Right cardiac atrium (tissue), 5 donors: ENCODE measurements around the gene RGS10. TPM values are rescaled to one million over a fixed set of nuclear protein-coding genes. Genes with fewer than 3 reads are reported as not detected.

Experiments used
- ATAC-seq, 2 donors: fragments of 200-7000 bp; cut with Tn5 transposase; one replicate each; pipeline versions ENCODE4 v1.8.0 to v1.9.1; 2020; ENCODE audit warnings: moderate library complexity in 2 of 2, mild to moderate bottlenecking in 1 of 2
- DNase-seq, 3 donors: peaks; one replicate each; pipeline ENCODE4 v3.0.0-alpha.2; 2020
- H3K27ac ChIP-seq: one replicate; pipeline ENCODE4 v1.5.1; 2013; ENCODE audit warnings: mild to moderate bottlenecking, low read length, control low read depth, moderate library complexity
- H3K27me3 ChIP-seq: one replicate; pipeline ENCODE4 v1.6.1; 2013; ENCODE audit not compliant: control insufficient read depth, insufficient read depth
- H3K4me1 ChIP-seq: one replicate; pipeline ENCODE4 v1.6.1; 2013; ENCODE audit warnings: low read length; ENCODE audit not compliant: control insufficient read depth, insufficient read depth
- H3K4me3 ChIP-seq: one replicate; pipeline ENCODE4 v1.5.1; 2013; ENCODE audit warnings: low read length, control low read depth
- H3K9me3 ChIP-seq: one replicate; pipeline ENCODE4 v1.6.1; 2013; ENCODE audit warnings: low read length; ENCODE audit not compliant: control insufficient read depth
- WGBS: extraction: QIAGEN DNeasy Blood & Tissue Kit; methylation state at CpG from one replicate; pipeline ENCODE4 v1.1.7; 2013; 5-methylcytosine and 5-hydroxymethylcytosine counted together
- intact Hi-C, 4 donors: fragments of 100-400 bp; cut with DNase I; formaldehyde crosslinking; loops; one replicate each; pipeline versions ENCODE4 v1.11.0 to v1.14.0; 2022 to 2023
- polyA plus RNA-seq: library from polyadenylated mRNA; stranded (reverse); fragments of 200-250 nt; gene quantifications from one replicate; pipeline ENCODE4 v1.2.3, GENCODE V29; 2013
- total RNA-seq, 4 donors: library from RNA; stranded (reverse); fragmentation: NEBNext Ultra II Directional; extraction: Animal tissue kit (Norgen Biotek cat#: 25700); gene quantifications; one replicate each; pipeline ENCODE4 v1.2.1, GENCODE V29; 2021
- donor health status: healthy with polysubstance abuse.
- donor health status: DM: no; HTN: yes; CAD: no.
- donor health status: DM: no; HTN: no; CAD: no.
- donor health status: DM: no; HTN: yes; CAD: no; lungs with severe emphysema.
- donor health status: DM: yes; HTN: yes; CAD: no.

Gene RGS10
- total and polyA plus RNA-seq, 5 donors = 4.2 to 7.8 (median 6.1) TPM

GRCh38 chr10:119478811-119479341, 63.6 kb downstream of the RGS10 start:
- DNase-seq (peak in 1 of 3 donors; percentile 40), ATAC-seq (peak; percentile 76 to 80)
- H3K27ac ChIP-seq = no peak overlapping the region
- no peaks in the 10 kb centered on the region for H3K27me3 ChIP-seq
- H3K9me3 ChIP-seq = no peaks in the 10 kb centered on the region
- intact Hi-C loops = no loop called here
- H3K4me3 ChIP-seq = no peak overlapping the region
- 19% methylated on average over 6 of the region's 6 CpGs for WGBS
- H3K4me1 ChIP-seq = no peaks in the 10 kb centered on the region

GRCh38 chr10:119478111-119478802, 64.3 kb downstream of the RGS10 start:
- Histone ChIP-seq H3K4me1 (no peaks in the 10 kb centered on the region), H3K9me3 (no peaks in the 10 kb centered on the region), H3K27me3 (no peaks in the 10 kb centered on the region), H3K27ac (no peak overlapping the region), H3K4me3 (no peak overlapping the region)
- DNase-seq (no peak), ATAC-seq (no peak)
- intact Hi-C loops = no loop called here
- 62% methylated on average over 8 of the region's 8 CpGs for WGBS

GRCh38 chr10:119477444-119477843, 65.1 kb downstream of the RGS10 start:
- DNase-seq = no peak
- WGBS = 78% methylated on average over 3 of the region's 3 CpGs
- intact Hi-C loops = no loop called here
- Histone ChIP-seq H3K9me3 (no peaks in the 10 kb centered on the region), H3K4me3 (no peak overlapping the region), H3K4me1 (no peaks in the 10 kb centered on the region), H3K27ac (no peak overlapping the region), H3K27me3 (no peaks in the 10 kb centered on the region)
- ATAC-seq = no peak

GRCh38 chr10:119474606-119475005, 67.9 kb downstream of the RGS10 start:
- intact Hi-C loops = no loop called here
- no peak overlapping the region for H3K27ac ChIP-seq
- ATAC-seq (no peak), DNase-seq (no peak)
- WGBS = 94% methylated on average over 10 of the region's 10 CpGs
- no peak overlapping the region for H3K4me3 ChIP-seq
- H3K27me3 ChIP-seq = no peaks in the 10 kb centered on the region
- no peaks in the 10 kb centered on the region for H3K9me3 ChIP-seq
- no peaks in the 10 kb centered on the region for H3K4me1 ChIP-seq

- no peak for ATAC-seq
- Histone ChIP-seq H3K27ac (no peak overlapping the region), H3K27me3 (no peaks in the 10 kb centered on the region), H3K4me3 (no peak overlapping the region), H3K9me3 (no peaks in the 10 kb centered on the region), H3K4me1 (no peaks in the 10 kb centered on the region)
- intact Hi-C loops = no loop called here
- no peak for DNase-seq
- WGBS = 88% methylated on average over 4 of the region's 4 CpGs
Measured at GRCh38 chr10:119473771-119474170, 68.7 kb downstream of the RGS10 start.

GRCh38 chr10:119470920-119471702, 71.4 kb downstream of the RGS10 start:
- DNase-seq (no peak), ATAC-seq (no peak)
- Histone ChIP-seq H3K4me1 (no peaks in the 10 kb centered on the region), H3K9me3 (no peaks in the 10 kb centered on the region), H3K4me3 (no peak overlapping the region), H3K27me3 (no peaks in the 10 kb centered on the region), H3K27ac (no peak overlapping the region)
- intact Hi-C loops = no loop called here
- WGBS = 81% methylated on average over 3 of the region's 3 CpGs

- WGBS = 65% methylated on average over 7 of the region's 7 CpGs
- ATAC-seq (no peak), DNase-seq (no peak)
- no peaks in the 10 kb centered on the region for H3K9me3 ChIP-seq
- no peak overlapping the region for H3K4me3 ChIP-seq
- no peak overlapping the region for H3K27ac ChIP-seq
- H3K27me3 ChIP-seq = no peaks in the 10 kb centered on the region
- intact Hi-C loops = no loop called here
- no peaks in the 10 kb centered on the region for H3K4me1 ChIP-seq
Measured at GRCh38 chr10:119469846-119470245, 72.7 kb downstream of the RGS10 start.

- DNase-seq (no peak), ATAC-seq (no peak)
- Histone ChIP-seq H3K27me3 (no peaks in the 10 kb centered on the region), H3K4me1 (no peaks in the 10 kb centered on the region), H3K4me3 (no peak overlapping the region), H3K9me3 (no peaks in the 10 kb centered on the region), H3K27ac (no peak overlapping the region)
- 96% methylated on average over 8 of the region's 8 CpGs for WGBS
- intact Hi-C loops = no loop called here
Measured at GRCh38 chr10:119469325-119469707, 73.2 kb downstream of the RGS10 start.

GRCh38 chr10:119468542-119469324, 73.8 kb downstream of the RGS10 start:
- H3K9me3 ChIP-seq = no peaks in the 10 kb centered on the region
- H3K27me3 ChIP-seq = no peaks in the 10 kb centered on the region
- no peak for ATAC-seq
- intact Hi-C loops = no loop called here
- no peak overlapping the region for H3K4me3 ChIP-seq
- H3K4me1 ChIP-seq = no peaks in the 10 kb centered on the region
- no peak overlapping the region for H3K27ac ChIP-seq
- DNase-seq = no peak
- WGBS = 75% methylated on average over 13 of the region's 13 CpGs

- no peak overlapping the region for H3K27ac ChIP-seq
- no peaks in the 10 kb centered on the region for H3K9me3 ChIP-seq
- no peaks in the 10 kb centered on the region for H3K27me3 ChIP-seq
- ATAC-seq = no peak
- intact Hi-C loops = no loop called here
- no peak for DNase-seq
- no peak overlapping the region for H3K4me3 ChIP-seq
- H3K4me1 ChIP-seq = no peaks in the 10 kb centered on the region
- WGBS = 74% methylated on average over 7 of the region's 7 CpGs
Measured at GRCh38 chr10:119466655-119467054, 75.9 kb downstream of the RGS10 start.

GRCh38 chr10:119466076-119466475, 76.4 kb downstream of the RGS10 start:
- 63% methylated on average over 10 of the region's 10 CpGs for WGBS
- no peak overlapping the region for H3K4me3 ChIP-seq
- ATAC-seq (no peak), DNase-seq (no peak)
- no peaks in the 10 kb centered on the region for H3K9me3 ChIP-seq
- no peaks in the 10 kb centered on the region for H3K27me3 ChIP-seq
- intact Hi-C loops = no loop called here
- H3K4me1 ChIP-seq = no peaks in the 10 kb centered on the region
- H3K27ac ChIP-seq = no peak overlapping the region
